Lung (tissue), 12 donors: ENCODE results near the gene DPP6. TPM values are rescaled to one million over a fixed set of nuclear protein-coding genes. Genes with fewer than 3 reads are reported as not detected.

Experiments used
- ATAC-seq: fragments of 200-7000 bp; cut with Tn5 transposase; one replicate; pipeline ENCODE4 v1.9.1; 2020; ENCODE audit warnings: moderate number of reproducible peaks; ENCODE audit not compliant: insufficient read depth, low FRiP score
- DNase-seq, 3 donors: peaks; one replicate each; pipeline ENCODE4 v3.0.0-alpha.2; 2013 to 2017
- H3K27ac ChIP-seq, 2 donors: one replicate each; pipeline ENCODE4 v1.5.1; 2013; ENCODE audit warnings: mild to moderate bottlenecking in 2 of 2, moderate library complexity in 2 of 2, control low read depth in 1 of 2, inconsistent platforms in 1 of 2, low read depth in 1 of 2, low read length in 1 of 2
- H3K27me3 ChIP-seq, 3 donors: one replicate each; pipeline ENCODE4 v1.5.1; 2013; ENCODE audit warnings: low read length in 2 of 3; ENCODE audit not compliant: control insufficient read depth in 3 of 3, insufficient read depth in 3 of 3
- H3K36me3 ChIP-seq, 4 donors: one replicate each; pipeline ENCODE4 v1.5.1; 2013; ENCODE audit warnings: low read length in 4 of 4, mild to moderate bottlenecking in 1 of 4, moderate library complexity in 1 of 4; ENCODE audit not compliant: control insufficient read depth in 4 of 4, insufficient read depth in 4 of 4
- H3K4me1 ChIP-seq, 5 donors: one replicate each; pipeline ENCODE4 v1.5.1; 2013; ENCODE audit warnings: low read length in 5 of 5, mild to moderate bottlenecking in 2 of 5, moderate library complexity in 1 of 5; ENCODE audit not compliant: control insufficient read depth in 5 of 5, insufficient read depth in 5 of 5
- H3K4me3 ChIP-seq: one replicate; pipeline ENCODE4 v1.5.1; 2013; ENCODE audit warnings: mild to moderate bottlenecking, control low read depth, moderate library complexity
- H3K9ac ChIP-seq, 2 donors: one replicate each; pipeline ENCODE4 v1.5.1; 2013; ENCODE audit warnings: low read length in 2 of 2, control low read depth in 1 of 2; ENCODE audit not compliant: insufficient read depth in 1 of 2
- H3K9me3 ChIP-seq, 4 donors: one replicate each; pipeline ENCODE4 v1.5.1; 2013; ENCODE audit warnings: low read length in 3 of 4, mild to moderate bottlenecking in 1 of 4, moderate library complexity in 1 of 4; ENCODE audit not compliant: control insufficient read depth in 4 of 4, insufficient read depth in 3 of 4
- CTCF ChIP-seq: IDR thresholded peaks from 2 replicates; pipeline ENCODE4 v1.5.1; 2012; ENCODE audit warnings: mild to moderate bottlenecking; ENCODE audit errors: control extremely low read depth, extremely low read depth
- WGBS, 2 donors: extraction: QIAGEN DNeasy Blood & Tissue Kit; methylation state at CpG; one replicate each; pipeline ENCODE4 v1.1.7; 2013; 5-methylcytosine and 5-hydroxymethylcytosine counted together
- polyA plus RNA-seq, 2 donors: library from polyadenylated mRNA; stranded (reverse); fragments of 200-250 nt; gene quantifications; one replicate each; pipeline ENCODE4 v1.2.1, GENCODE V29; 2013
- total RNA-seq, 2 donors: library from RNA; depleted of rRNA in 1 of 2; stranded (reverse); fragments of >200 nt in 1 of 2; gene quantifications; one replicate each; pipeline ENCODE4 v1.2.1, GENCODE V29; 2014 to 2021
- donor health status: control.
- donor health status: control.
- donor health status: Bipolar disorder and iron deficiency.
- donor health status: healthy.
- donor health status: DM: yes; HTN: yes; CAD: no.

Gene DPP6
- total and polyA plus RNA-seq, 4 donors, result 0.08 to 1.3 (median 0.75) TPM

- DNase-seq (no peak), ATAC-seq (no peak)
- no peak overlapping the region for H3K4me3 ChIP-seq
- no peaks in the 10 kb centered on the region for H3K27me3 ChIP-seq
- H3K36me3 ChIP-seq, result no peaks in the 10 kb centered on the region
- no peak overlapping the region for H3K27ac ChIP-seq
- peaks cover 0 to 17% (median 0%) of the 10 kb centered on the region in 5 donors for H3K4me1 ChIP-seq
- H3K9ac ChIP-seq, result no peak overlapping the region
- 84 to 87% methylated on average over 5 of the region's 5 CpGs for WGBS, 2 donors
- no peak for TF ChIP-seq CTCF
- peaks cover 0 to 4% (median 0%) of the 10 kb centered on the region in 4 donors for H3K9me3 ChIP-seq
Measured at GRCh38 chr7:154837622-154838021, 785.4 kb downstream of the DPP6 start.

GRCh38 chr7:154840086-154840485 is 787.9 kb downstream of the DPP6 start:
- no peak for DNase-seq
- Histone ChIP-seq H3K27ac (no peak overlapping the region), H3K36me3 (no peaks in the 10 kb centered on the region), H3K9me3 (peaks cover 0 to 4% (median 0%) of the 10 kb centered on the region in 4 donors), H3K9ac (no peak overlapping the region), H3K4me3 (no peak overlapping the region), H3K27me3 (no peaks in the 10 kb centered on the region), H3K4me1 (peaks cover 0 to 29% (median 0%) of the 10 kb centered on the region in 5 donors)
- ATAC-seq, result no peak
- no peak for TF ChIP-seq CTCF
- WGBS, 2 donors, result 84 to 97% methylated on average over 7 of the region's 7 CpGs

- Histone ChIP-seq H3K4me3 (no peak overlapping the region), H3K4me1 (peaks cover 0 to 24% (median 0%) of the 10 kb centered on the region in 5 donors), H3K9ac (no peak overlapping the region), H3K36me3 (no peaks in the 10 kb centered on the region), H3K27me3 (no peaks in the 10 kb centered on the region), H3K9me3 (peaks cover 0 to 4% (median 0%) of the 10 kb centered on the region in 4 donors), H3K27ac (no peak overlapping the region)
- TF ChIP-seq CTCF, result no peak
- DNase-seq (peak; percentile 67 to 78 (median 75)), ATAC-seq (no peak)
- 36 to 40% methylated on average over 18 of the region's 18 CpGs for WGBS, 2 donors
Measured at GRCh38 chr7:154841731-154842331, 789.6 kb downstream of the DPP6 start.

GRCh38 chr7:154842591-154842990 is 790.4 kb downstream of the DPP6 start:
- no peaks in the 10 kb centered on the region for H3K27me3 ChIP-seq
- H3K4me3 ChIP-seq, result no peak overlapping the region
- H3K9ac ChIP-seq, result no peak overlapping the region
- WGBS, 2 donors, result 16 to 24% methylated on average over 6 of the region's 6 CpGs
- H3K27ac ChIP-seq, result no peak overlapping the region
- peaks cover 0 to 24% (median 0%) of the 10 kb centered on the region in 5 donors for H3K4me1 ChIP-seq
- H3K36me3 ChIP-seq, result no peaks in the 10 kb centered on the region
- DNase-seq, result peak in 2 of 3 donors; percentile 42 to 66
- no peaks in the 10 kb centered on the region for H3K9me3 ChIP-seq
- TF ChIP-seq CTCF, result no peak
- no peak for ATAC-seq
